Mesendoderm (in vitro differentiated cells): ENCODE results near the gene PRKN.
A peak's percentile ranks its signal among the peaks of the same experiment; 100 is the strongest.

ENCODE experiments used
- DNase-seq: peaks from one replicate; pipeline ENCODE4 v3.0.0; 2013
- H2AK5ac ChIP-seq: 2 replicates; pipeline ENCODE4 v1.6.1; 2013; ENCODE audit warnings: low read length, inconsistent platforms
- H2BK120ac ChIP-seq: 2 replicates; pipeline ENCODE4 v1.6.1; 2013; ENCODE audit warnings: low read depth, mild to moderate bottlenecking, low read length, moderate library complexity, mixed read lengths
- H2BK15ac ChIP-seq: replicated peaks from 2 replicates; pipeline ENCODE4 v1.6.1; 2013; ENCODE audit warnings: low read depth, mild to moderate bottlenecking, moderate library complexity
- H2BK5ac ChIP-seq: 2 replicates; pipeline ENCODE4 v1.6.1; 2013; ENCODE audit warnings: low read length, inconsistent platforms
- H3K18ac ChIP-seq: 2 replicates; pipeline ENCODE4 v1.6.1; 2013; ENCODE audit warnings: mild to moderate bottlenecking, low read length, mixed read lengths
- H3K23ac ChIP-seq: one replicate; pipeline ENCODE4 v1.6.1; 2013; ENCODE audit warnings: low read length
- H3K27ac ChIP-seq: 2 replicates; pipeline ENCODE4 v1.5.1; 2013; ENCODE audit warnings: low read depth, mild to moderate bottlenecking, inconsistent platforms, low read length, moderate library complexity
- H3K27me3 ChIP-seq: 2 replicates; pipeline ENCODE4 v1.6.1; 2013; ENCODE audit warnings: low read length, control low read depth, mild to moderate bottlenecking, inconsistent platforms; ENCODE audit not compliant: insufficient read depth, poor library complexity
- H3K36me3 ChIP-seq: 2 replicates; pipeline ENCODE4 v1.6.1; 2013; ENCODE audit warnings: low read length, inconsistent platforms; ENCODE audit not compliant: control insufficient read depth, insufficient read depth
- H3K4ac ChIP-seq: one replicate; pipeline ENCODE4 v1.6.1; 2013; ENCODE audit warnings: low read depth, mild to moderate bottlenecking, low read length, moderate library complexity
- H3K4me1 ChIP-seq: 2 replicates; pipeline ENCODE4 v1.6.1; 2013; ENCODE audit warnings: low read depth, low read length, inconsistent platforms; ENCODE audit not compliant: control insufficient read depth
- H3K4me2 ChIP-seq: 2 replicates; pipeline ENCODE4 v1.6.1; 2013; ENCODE audit warnings: low read length
- H3K4me3 ChIP-seq: 2 replicates; pipeline ENCODE4 v1.5.1; 2013; ENCODE audit warnings: mild to moderate bottlenecking, low read length
- H3K56ac ChIP-seq: one replicate; pipeline ENCODE4 v1.6.1; 2013; ENCODE audit warnings: low read length
- H3K79me1 ChIP-seq: 2 replicates; pipeline ENCODE4 v1.6.1; 2013; ENCODE audit warnings: low read length, inconsistent platforms
- H3K79me2 ChIP-seq: 2 replicates; pipeline ENCODE4 v1.6.1; 2013; ENCODE audit warnings: mild to moderate bottlenecking, low read length; ENCODE audit not compliant: control insufficient read depth, insufficient read depth
- H3K9ac ChIP-seq: 2 replicates; pipeline ENCODE4 v1.6.1; 2013; ENCODE audit warnings: low read length, inconsistent platforms
- H4K5ac ChIP-seq: one replicate; pipeline ENCODE4 v1.6.1; 2013; ENCODE audit warnings: low read length
- H4K8ac ChIP-seq: one replicate; pipeline ENCODE4 v1.6.1; 2013; ENCODE audit warnings: low read depth, mild to moderate bottlenecking, control low read depth, low read length, moderate library complexity
- WGBS: extraction: QIAGEN DNeasy Blood & Tissue Kit; methylation state at CpG from one replicate; pipeline ENCODE4 v1.1.7; 2013; ENCODE audit warnings: low lambda C conversion rate, missing lambda C conversion rate; ENCODE audit not compliant: insufficient coverage; ENCODE audit errors: extremely low coverage; 5-methylcytosine and 5-hydroxymethylcytosine counted together

PRKN gene

DNA sequence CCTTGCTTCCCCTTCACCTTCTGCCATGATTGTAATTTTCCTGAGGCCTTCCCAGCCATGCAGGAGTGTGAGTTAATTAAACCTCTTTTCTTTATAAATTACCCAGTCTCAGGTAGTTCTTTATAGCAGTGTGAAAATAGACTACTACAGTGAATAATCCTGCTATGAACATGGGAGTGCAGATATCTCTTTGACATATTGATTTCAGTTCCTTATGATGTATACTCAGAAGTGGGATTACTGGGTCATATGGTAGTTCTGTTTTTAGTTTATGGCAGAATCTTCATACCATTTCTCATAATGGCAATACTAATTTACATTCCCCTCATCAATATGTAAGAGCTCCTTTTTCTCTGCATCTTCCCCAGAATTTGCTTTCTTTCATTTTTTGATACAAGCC, 26.2 kb upstream of the PRKN start:
- Histone ChIP-seq H3K4me3 (no peak overlapping the region), H3K4ac (no peak overlapping the region), H2AK5ac (no peak overlapping the region), H3K79me2 (no peaks in the 10 kb centered on the region), H2BK120ac (no peak overlapping the region), H3K27ac (no peak overlapping the region), H2BK15ac (no peak overlapping the region), H3K18ac (no peak overlapping the region), H3K4me1 (no peaks in the 10 kb centered on the region), H3K23ac (no peak overlapping the region), H3K56ac (no peak overlapping the region), H4K5ac (no peak overlapping the region), H3K36me3 (no peaks in the 10 kb centered on the region), H4K8ac (no peak overlapping the region), H3K4me2 (no peak overlapping the region), H3K27me3 (no peaks in the 10 kb centered on the region), H3K79me1 (no peaks in the 10 kb centered on the region), H3K9ac (no peak overlapping the region), H2BK5ac (no peak overlapping the region)
- DNase-seq = no peak

DNA sequence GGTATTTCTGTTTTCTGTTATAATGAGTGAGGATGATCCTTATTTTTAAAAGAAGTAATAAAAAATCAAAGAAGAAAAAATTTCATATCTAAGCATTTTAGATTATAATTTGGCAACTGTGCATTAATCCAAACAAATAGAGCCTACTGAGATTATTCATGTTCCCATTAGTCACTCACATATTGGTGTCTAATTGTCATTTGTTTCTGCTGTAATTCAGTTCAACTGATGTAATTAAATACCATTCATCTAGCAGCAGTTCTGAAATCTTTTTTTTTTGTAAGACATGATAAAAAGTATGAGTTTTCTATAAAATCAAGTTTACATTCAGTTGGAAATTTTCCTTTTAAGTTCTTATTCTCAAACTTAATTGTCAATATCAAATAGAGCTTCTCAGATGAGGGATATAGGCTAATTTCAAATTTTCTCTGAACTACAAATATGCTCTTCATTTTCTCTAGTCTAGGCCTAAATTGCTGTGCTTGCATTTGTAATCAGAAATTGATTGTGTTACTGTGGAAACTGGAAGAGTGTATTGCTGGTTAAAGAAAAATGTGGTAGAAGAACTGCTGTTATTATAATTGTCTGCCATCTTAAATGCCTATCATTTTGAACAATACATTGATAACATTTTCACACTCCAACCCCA, 23.8 kb upstream of the PRKN start:
- no peak overlapping the region for H4K5ac ChIP-seq
- no peak overlapping the region for H3K23ac ChIP-seq
- H3K79me1 ChIP-seq = no peaks in the 10 kb centered on the region
- no peak overlapping the region for H3K9ac ChIP-seq
- DNase-seq = no peak
- no peak overlapping the region for H3K4me2 ChIP-seq
- H2BK120ac ChIP-seq = no peak overlapping the region
- H2BK5ac ChIP-seq = no peak overlapping the region
- H3K4ac ChIP-seq = no peak overlapping the region
- H3K4me1 ChIP-seq = no peaks in the 10 kb centered on the region
- H3K36me3 ChIP-seq = no peaks in the 10 kb centered on the region
- H3K27me3 ChIP-seq = no peaks in the 10 kb centered on the region
- no peak overlapping the region for H2BK15ac ChIP-seq
- H3K18ac ChIP-seq = no peak overlapping the region
- H4K8ac ChIP-seq = no peak overlapping the region
- no peak overlapping the region for H2AK5ac ChIP-seq
- no peak overlapping the region for H3K56ac ChIP-seq
- H3K4me3 ChIP-seq = no peak overlapping the region
- no peak overlapping the region for H3K27ac ChIP-seq
- H3K79me2 ChIP-seq = no peaks in the 10 kb centered on the region

DNA sequence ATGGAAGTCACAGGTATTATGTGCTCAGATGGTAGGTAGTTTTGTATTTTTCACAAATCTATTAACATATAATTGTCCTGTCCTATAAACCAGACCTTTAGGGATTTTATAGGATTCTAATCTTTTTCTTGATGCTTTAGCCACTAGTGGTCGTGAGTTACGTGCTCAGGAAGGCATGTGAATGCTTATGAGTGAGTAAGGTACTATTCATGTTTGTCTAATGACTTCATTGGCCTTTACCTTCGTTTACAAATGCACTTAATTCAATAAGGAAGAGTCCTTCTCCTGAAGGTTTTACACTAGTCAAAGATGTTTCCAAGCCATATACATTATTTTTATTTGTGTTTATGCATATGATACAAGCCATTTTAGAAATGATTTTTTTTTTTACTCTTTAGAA, 23.2 kb upstream of the PRKN start:
- H3K79me1 ChIP-seq = no peaks in the 10 kb centered on the region
- no peak overlapping the region for H4K8ac ChIP-seq
- H2BK120ac ChIP-seq = no peak overlapping the region
- H2BK5ac ChIP-seq = no peak overlapping the region
- no peak overlapping the region for H3K27ac ChIP-seq
- peak; percentile 7 for DNase-seq
- no peak overlapping the region for H3K4me2 ChIP-seq
- no peaks in the 10 kb centered on the region for H3K4me1 ChIP-seq
- no peak overlapping the region for H2AK5ac ChIP-seq
- H4K5ac ChIP-seq = no peak overlapping the region
- no peak overlapping the region for H3K9ac ChIP-seq
- H2BK15ac ChIP-seq = no peak overlapping the region
- H3K56ac ChIP-seq = no peak overlapping the region
- no peak overlapping the region for H3K23ac ChIP-seq
- no peak overlapping the region for H3K4ac ChIP-seq
- WGBS = no CpG with 5 or more reads among the region's 3 CpGs
- no peaks in the 10 kb centered on the region for H3K27me3 ChIP-seq
- no peak overlapping the region for H3K4me3 ChIP-seq
- no peaks in the 10 kb centered on the region for H3K36me3 ChIP-seq
- no peaks in the 10 kb centered on the region for H3K79me2 ChIP-seq
- no peak overlapping the region for H3K18ac ChIP-seq

DNA sequence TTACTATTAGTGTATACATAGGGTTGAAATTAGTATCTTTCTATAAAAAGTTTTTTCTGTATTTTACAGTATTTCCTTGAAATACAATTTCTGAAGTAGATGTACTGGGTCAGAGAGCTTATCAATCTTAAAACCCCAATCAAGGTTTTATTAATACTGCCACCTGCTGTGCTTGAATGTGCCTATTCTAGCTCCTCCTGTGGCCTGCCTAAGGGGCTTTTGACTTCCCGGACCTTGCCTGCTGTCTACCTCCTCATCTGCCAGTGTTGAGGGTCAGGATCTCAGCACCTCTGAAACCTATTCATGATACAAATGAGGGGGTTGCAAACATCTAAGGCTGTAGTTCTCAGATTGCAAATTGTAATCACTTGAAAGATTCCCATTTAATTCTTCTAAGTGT, 9.4 kb upstream of the PRKN start:
- Histone ChIP-seq H3K27ac (no peak overlapping the region), H3K79me2 (no peaks in the 10 kb centered on the region), H2BK120ac (no peak overlapping the region), H2BK5ac (no peak overlapping the region), H3K4me3 (no peak overlapping the region), H3K18ac (no peak overlapping the region), H3K4me2 (no peak overlapping the region), H3K4ac (no peak overlapping the region), H3K9ac (no peak overlapping the region), H4K8ac (no peak overlapping the region), H2AK5ac (no peak overlapping the region), H3K4me1 (no peaks in the 10 kb centered on the region), H3K36me3 (no peaks in the 10 kb centered on the region), H2BK15ac (no peak overlapping the region), H3K56ac (no peak overlapping the region), H4K5ac (no peak overlapping the region), H3K23ac (no peak overlapping the region), H3K79me1 (no peaks in the 10 kb centered on the region), H3K27me3 (no peaks in the 10 kb centered on the region)
- no peak for DNase-seq
- WGBS = no CpG with 5 or more reads among the region's 1 CpG

DNA sequence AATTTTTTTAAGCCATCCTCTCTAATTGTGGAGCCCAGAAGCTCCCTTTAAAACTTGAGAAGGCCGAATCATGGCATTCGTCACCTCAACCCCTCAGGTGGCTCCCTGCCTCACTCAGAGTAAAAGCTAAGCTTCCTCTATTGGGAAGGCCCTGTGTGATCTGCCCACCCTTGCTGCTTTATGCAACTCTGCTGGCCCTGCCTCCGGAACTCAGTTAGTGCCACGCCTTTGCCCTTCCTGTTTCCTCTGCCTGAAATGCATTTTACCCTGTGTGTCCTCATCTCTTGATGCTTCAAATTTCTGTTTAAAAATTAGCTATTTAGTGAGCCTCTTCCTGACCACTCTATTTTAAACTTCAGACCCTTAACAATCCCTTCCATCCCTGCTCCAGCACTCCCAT, 5.9 kb upstream of the PRKN start:
- Histone ChIP-seq H3K23ac (no peak overlapping the region), H3K9ac (no peak overlapping the region), H2BK15ac (no peak overlapping the region), H3K36me3 (no peaks in the 10 kb centered on the region), H3K4me2 (no peak overlapping the region), H3K27ac (no peak overlapping the region), H2BK120ac (no peak overlapping the region), H2AK5ac (no peak overlapping the region), H3K79me1 (no peaks in the 10 kb centered on the region), H3K4me1 (no peaks in the 10 kb centered on the region), H3K4ac (no peak overlapping the region), H3K18ac (no peak overlapping the region), H3K27me3 (no peaks in the 10 kb centered on the region), H3K56ac (no peak overlapping the region), H2BK5ac (no peak overlapping the region), H4K8ac (no peak overlapping the region), H4K5ac (no peak overlapping the region), H3K4me3 (no peak overlapping the region), H3K79me2 (no peaks in the 10 kb centered on the region)
- WGBS = no CpG with 5 or more reads among the region's 4 CpGs
- DNase-seq = peak; percentile 25

DNA sequence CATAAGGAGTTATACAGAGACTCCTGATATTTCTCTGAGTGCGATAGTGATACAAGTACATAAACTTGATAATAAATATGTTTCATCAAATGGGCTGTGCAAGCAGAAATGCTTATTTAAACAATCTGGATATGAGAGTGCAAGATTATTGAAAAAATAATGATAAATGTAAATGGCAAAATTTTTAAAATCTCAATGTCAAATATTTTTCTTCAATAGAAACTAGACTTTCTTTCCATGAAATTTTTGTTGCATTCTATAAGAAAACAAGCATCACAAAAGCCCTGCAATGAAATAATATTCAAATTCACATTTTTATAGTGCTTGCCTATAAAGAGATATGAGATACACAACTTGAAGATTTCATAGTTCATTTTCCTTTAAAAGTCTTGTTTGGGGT, 2.9 kb upstream of the PRKN start:
- DNase-seq = no peak
- H3K36me3 ChIP-seq = no peaks in the 10 kb centered on the region
- no peak overlapping the region for H3K4me3 ChIP-seq
- H4K5ac ChIP-seq = no peak overlapping the region
- no CpG with 5 or more reads among the region's 1 CpG for WGBS
- H2BK15ac ChIP-seq = no peak overlapping the region
- H2BK5ac ChIP-seq = no peak overlapping the region
- no peak overlapping the region for H4K8ac ChIP-seq
- no peak overlapping the region for H3K4me2 ChIP-seq
- H3K23ac ChIP-seq = no peak overlapping the region
- no peak overlapping the region for H3K56ac ChIP-seq
- no peak overlapping the region for H3K9ac ChIP-seq
- no peaks in the 10 kb centered on the region for H3K79me1 ChIP-seq
- no peak overlapping the region for H2BK120ac ChIP-seq
- no peaks in the 10 kb centered on the region for H3K79me2 ChIP-seq
- no peak overlapping the region for H3K27ac ChIP-seq
- H3K18ac ChIP-seq = no peak overlapping the region
- H3K27me3 ChIP-seq = no peaks in the 10 kb centered on the region
- no peak overlapping the region for H2AK5ac ChIP-seq
- no peaks in the 10 kb centered on the region for H3K4me1 ChIP-seq
- H3K4ac ChIP-seq = no peak overlapping the region
